Stimulated activated CD4-positive, alpha-beta T cell treated with anti-CD3 and anti-CD28 coated beads, Interleukin-4, amount 100 ng/mL, for 1 hour (primary cell): ENCODE measurements around the gene RASAL1.

Experiments
- DNase-seq: peaks from one replicate; pipeline ENCODE4 v3.0.0-alpha.2; 2020

Gene RASAL1

DNA sequence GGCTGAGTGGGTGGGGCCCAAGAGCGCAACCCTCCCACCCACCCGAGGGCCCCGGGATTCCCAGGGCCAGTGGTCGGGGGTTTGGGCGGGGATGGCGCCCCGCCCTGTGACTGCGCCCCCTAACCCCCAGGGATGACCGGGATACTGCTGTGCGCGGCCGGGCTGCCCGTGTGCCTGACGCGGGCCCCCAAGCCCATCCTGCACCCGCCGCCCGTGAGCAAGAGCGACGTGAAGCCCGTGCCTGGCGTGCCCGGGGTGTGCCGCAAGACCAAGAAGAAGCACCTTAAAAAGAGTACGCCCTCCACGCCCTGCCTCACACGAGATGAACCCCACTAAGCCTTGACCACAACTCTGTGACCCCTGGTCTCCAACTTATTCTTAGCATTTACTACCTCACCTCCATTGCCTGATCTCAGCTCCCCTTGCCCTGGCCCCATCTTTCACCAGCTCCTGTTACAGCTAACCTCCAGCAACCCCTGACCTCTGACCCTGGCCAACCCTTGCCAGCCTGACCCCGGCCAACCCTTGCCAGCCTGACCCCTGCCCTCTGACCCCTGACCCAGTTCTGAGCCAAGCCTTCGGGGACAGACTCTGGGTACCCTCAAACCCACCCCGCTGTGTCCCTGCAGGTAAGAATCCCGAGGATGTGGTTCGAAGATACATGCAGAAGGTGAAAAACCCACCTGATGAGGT lies 42.0 kb downstream of the RASAL1 start:
- DNase-seq = no peak

DNA sequence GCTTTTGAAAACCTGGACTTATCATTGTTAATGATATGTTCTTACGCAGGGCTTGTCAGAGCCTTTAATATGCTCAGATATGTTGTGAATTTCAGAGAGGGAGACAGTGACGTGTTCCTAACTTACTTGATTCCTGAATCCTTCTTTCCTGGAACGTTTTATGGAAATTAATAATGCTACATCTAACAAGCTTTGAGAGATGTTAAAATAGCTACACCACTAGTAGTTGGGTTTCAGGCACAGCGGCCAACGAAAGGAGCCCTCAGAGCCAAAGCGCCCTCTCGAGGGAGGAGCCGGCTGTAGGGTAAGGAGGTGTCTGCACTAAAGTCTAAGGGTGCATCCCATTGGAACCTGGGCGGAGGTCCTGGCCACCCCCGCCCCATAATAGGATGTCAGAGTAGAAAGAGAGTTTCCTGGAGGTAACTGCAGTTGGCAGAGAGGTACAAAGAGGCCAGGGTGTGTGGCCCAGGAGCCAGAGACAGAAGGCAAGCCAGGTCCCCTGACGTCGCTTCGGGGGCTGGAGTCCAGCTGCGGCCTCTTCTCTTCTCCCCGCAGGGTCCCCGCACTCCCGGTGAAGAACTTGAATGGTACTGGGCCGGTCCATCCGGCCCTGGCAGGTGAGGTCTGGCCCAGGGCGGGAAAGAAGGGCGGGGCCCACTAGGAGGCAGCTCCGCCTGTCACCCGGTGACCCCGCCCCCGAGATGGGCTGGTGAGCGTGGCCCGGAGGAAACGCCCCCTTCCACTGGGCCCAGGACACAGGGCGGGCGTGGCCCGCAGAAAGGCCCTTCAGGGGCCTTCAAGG lies 42.8 kb downstream of the RASAL1 start:
- no peak for DNase-seq

GRCh38 chr12:113091506-113091905 lies 44.1 kb downstream of the RASAL1 start:
- DNase-seq = no peak

GRCh38 chr12:113090740-113091139 lies 44.8 kb downstream of the RASAL1 start:
- DNase-seq = no peak

DNA sequence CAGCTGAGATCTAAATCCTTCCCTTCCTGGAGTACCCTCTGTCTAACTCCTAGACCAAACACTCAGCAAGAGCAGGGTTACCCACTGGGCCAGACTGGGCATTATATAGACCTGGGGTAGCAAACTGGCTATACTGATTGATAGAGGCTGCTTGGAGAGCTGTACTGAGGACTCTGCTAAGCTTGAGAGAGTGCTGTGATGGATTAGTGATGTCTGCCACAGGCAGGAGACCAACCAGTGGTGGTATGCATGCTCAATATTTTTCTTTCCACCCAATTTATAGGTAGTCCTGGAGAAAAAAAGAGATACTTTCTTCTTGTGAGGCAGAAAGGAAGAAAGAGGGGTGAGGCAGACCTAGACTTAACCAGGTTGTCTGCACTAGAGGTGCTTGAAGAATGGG lies 45.7 kb downstream of the RASAL1 start:
- no peak for DNase-seq

- peak; percentile 61 for DNase-seq
These were observed 46.4 kb downstream of the RASAL1 start for GRCh38 chr12:113088971-113089756.

- DNase-seq = no peak
These were observed 47.5 kb downstream of the RASAL1 start for GRCh38 chr12:113088037-113088436.

DNA sequence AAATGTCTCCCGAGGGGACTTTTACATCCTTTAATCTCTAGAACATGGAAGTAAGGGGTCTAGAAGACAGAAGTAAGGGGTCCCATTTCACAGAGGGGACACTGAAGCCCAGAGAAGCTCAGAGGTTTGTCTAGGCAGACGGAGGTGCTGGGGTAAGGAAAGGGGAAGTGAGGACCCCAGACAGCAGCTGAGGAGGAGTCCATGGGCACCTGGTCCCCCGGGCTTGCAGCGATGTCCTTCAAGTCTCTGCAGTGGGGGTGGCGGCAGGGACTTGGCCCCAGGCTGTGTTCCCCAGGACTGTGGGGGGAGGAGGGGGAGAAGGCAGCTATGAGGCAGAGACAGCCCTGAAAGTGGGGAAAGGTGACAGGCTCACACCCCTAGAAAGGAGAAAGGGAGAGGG lies 48.4 kb downstream of the RASAL1 start:
- no peak for DNase-seq

- DNase-seq = peak; percentile 22
These were observed 49.1 kb downstream of the RASAL1 start for GRCh38 chr12:113086249-113087164.

- DNase-seq = no peak
These were observed 51.6 kb downstream of the RASAL1 start for GRCh38 chr12:113083863-113084435.

- DNase-seq = no peak
These were observed 52.9 kb downstream of the RASAL1 start for GRCh38 chr12:113082486-113083148.

DNA sequence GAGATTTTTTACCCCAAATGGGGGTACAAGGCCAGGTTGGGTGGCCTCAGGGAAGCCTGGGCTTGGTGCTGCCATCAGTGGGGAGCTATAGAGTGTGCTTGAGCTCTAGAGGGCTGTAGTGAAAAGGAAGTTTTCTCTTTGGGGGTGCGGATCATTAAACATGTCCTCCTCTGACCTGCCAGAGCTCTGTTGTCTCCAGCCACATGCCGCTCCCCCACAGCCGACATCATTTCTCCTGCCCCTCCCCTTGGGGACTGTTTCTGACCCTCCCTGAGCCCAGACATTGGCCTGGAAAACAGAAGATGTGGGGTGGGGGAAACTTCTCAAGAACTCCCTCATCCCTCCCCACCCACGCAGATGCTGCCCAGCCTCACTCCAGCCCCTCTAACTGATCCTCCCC lies 53.7 kb downstream of the RASAL1 start:
- no peak for DNase-seq

GRCh38 chr12:113077859-113078255 lies 57.7 kb downstream of the RASAL1 start:
- no peak for DNase-seq

- DNase-seq = no peak
These were observed 58.3 kb downstream of the RASAL1 start for GRCh38 chr12:113077057-113077858.

- DNase-seq = no peak
These were observed 60.4 kb downstream of the RASAL1 start for GRCh38 chr12:113075137-113075683.

- no peak for DNase-seq
These were observed 62.0 kb downstream of the RASAL1 start for GRCh38 chr12:113073586-113073985.

DNA sequence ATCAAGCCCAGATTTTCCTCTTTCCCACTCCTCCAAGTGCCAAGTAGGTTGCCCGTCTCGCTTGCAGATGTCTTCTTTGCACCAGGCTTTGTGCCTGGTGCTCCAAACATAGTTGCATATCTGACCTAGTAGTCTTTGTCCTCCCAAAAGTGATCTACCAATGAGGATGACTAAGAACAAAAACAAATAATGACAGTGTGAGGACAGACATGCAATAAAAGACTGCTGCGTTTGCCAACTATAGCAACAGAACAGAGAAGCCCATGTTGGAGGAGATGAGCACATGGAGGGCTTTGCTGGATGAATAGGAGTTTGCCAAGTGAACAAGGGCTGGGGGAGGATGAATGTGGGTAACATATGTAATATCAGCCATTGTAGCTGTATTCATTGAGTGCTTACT lies 63.4 kb downstream of the RASAL1 start:
- no peak for DNase-seq

DNA sequence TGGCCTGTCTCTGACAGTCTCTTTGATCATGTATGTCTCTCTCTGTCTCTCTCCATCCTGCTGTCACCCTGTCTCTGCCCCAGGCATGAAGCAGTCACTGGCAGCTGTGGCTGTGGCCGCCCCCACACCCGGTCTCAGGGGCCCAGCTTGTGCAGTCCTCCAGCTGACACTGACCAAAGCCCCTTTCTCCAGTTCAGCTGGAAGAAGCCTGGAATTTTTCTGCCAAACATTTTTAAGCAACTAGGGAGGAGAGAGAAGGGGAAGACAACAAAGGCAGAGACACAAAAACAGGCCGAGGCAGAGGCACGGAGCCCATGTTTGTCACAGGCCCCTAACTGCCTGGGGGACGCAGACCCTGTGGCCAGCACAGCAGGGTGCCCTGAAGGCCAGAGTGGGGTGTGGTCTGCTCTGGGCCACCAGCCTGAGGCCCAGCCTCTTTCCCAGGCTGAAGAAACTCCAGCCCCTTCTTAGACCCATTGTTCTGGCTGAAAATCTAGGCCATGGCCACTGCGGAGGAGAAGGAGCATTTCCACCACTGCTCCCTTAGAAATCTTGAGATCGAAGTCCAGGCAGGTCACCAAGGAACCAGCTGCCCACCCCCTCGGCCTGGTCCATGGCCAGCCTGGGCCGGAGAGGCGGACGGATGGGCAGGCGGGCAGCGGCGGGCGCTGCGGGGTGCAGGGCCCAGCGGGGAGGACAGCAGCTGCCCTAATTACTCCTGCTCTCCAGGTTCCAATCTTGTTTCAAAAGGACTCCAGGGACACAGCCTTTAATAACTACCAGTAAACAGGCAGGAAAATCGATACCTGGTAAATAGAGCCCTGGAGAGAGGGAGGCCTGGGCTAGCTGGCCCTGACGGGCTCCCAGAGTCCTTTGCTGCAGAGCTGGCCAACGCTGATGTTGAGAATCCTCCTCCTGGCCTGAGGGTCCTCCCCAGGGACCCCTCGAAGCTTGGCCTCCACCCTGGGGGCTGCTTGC lies 64.1 kb downstream of the RASAL1 start:
- DNase-seq = no peak
